Esophagus muscularis mucosa (tissue), 3 donors: ENCODE data around the gene MIOX.

ENCODE experiments used
- POLR2A ChIP-seq: fragments of 450-650 bp; IDR thresholded peaks from one replicate; pipeline ENCODE4 v1.6.1; 2017; ENCODE audit warnings: antibody characterized with exemption, moderate library complexity, mild to moderate bottlenecking, low read depth
- POLR2AphosphoS5 ChIP-seq, 2 donors: sonication (generic); formaldehyde crosslinking; IDR thresholded peaks; one replicate each; pipeline ENCODE4 v1.6.1; 2017; ENCODE audit warnings: antibody characterized with exemption in 2 of 2
- TF ChIP-seq, protein P1 (sequence below), 3 experiments: fragments of 200-600 bp in 2 of 3; fragments of 450-650 bp in 1 of 3; sonication (generic) in 2 of 3; IDR thresholded peaks; one replicate each; pipeline ENCODE4 v1.5.1; 2017 to 2019; ENCODE audit warnings: antibody characterized with exemption in 3 of 3, mild to moderate bottlenecking in 2 of 3, moderate library complexity in 1 of 3

DNA sequence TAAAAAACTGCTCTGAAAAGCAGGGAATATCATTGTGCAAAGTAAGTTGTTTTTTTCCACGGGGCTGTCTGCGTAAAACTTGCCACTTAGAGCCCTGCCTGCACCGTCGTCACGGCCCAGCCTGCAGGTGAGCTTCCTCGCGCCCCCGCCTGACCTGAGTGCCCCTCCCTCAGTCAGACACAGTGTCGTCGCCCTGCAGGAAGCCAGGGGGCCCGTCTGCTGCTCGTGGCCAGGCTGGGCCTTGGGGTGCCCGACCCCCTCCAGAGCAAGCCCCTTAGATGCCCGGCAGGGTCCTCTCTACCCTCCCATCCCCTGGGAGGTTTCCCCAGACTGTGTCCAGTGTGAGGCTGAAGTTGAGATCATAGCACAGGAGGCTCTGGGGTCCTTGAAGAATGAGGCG is 43.5 kb upstream of the MIOX start:
- TF ChIP-seq, protein P1, sequence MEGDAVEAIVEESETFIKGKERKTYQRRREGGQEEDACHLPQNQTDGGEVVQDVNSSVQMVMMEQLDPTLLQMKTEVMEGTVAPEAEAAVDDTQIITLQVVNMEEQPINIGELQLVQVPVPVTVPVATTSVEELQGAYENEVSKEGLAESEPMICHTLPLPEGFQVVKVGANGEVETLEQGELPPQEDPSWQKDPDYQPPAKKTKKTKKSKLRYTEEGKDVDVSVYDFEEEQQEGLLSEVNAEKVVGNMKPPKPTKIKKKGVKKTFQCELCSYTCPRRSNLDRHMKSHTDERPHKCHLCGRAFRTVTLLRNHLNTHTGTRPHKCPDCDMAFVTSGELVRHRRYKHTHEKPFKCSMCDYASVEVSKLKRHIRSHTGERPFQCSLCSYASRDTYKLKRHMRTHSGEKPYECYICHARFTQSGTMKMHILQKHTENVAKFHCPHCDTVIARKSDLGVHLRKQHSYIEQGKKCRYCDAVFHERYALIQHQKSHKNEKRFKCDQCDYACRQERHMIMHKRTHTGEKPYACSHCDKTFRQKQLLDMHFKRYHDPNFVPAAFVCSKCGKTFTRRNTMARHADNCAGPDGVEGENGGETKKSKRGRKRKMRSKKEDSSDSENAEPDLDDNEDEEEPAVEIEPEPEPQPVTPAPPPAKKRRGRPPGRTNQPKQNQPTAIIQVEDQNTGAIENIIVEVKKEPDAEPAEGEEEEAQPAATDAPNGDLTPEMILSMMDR (IDR thresholded peaks at IDR 0.05): no peak
- TF ChIP-seq POLR2A: no peak
- peak in 1 of 2 donors; percentile 30 for TF ChIP-seq POLR2AphosphoS5 (IDR thresholded peaks at IDR 0.05)
